Progenitor cell of endocrine pancreas (in vitro differentiated cells): ENCODE data around the gene COL12A1. TPM values are rescaled to one million over a fixed set of nuclear protein-coding genes. Genes with fewer than 3 reads are reported as not detected.
A peak's percentile ranks its signal among the peaks of the same experiment; 100 is the strongest.

Experiments
- DNase-seq: peaks from one replicate; pipeline ENCODE4 v3.0.0; 2021; ENCODE audit warnings: low spot score; ENCODE audit not compliant: unreplicated experiment
- H3K27ac Mint-ChIP-seq: 2 replicates; pipeline ENCODE4 v1.8.0; 2021; ENCODE audit warnings: mild to moderate bottlenecking, moderate library complexity, mixed read lengths
- H3K27me3 Mint-ChIP-seq: 2 replicates; pipeline ENCODE4 v1.8.0; 2021; ENCODE audit warnings: mixed read lengths
- H3K36me3 Mint-ChIP-seq: 2 replicates; pipeline ENCODE4 v1.8.0; 2022; ENCODE audit warnings: mixed read lengths; ENCODE audit not compliant: insufficient read depth
- H3K4me1 Mint-ChIP-seq: 2 replicates; pipeline ENCODE4 v1.8.0; 2021; ENCODE audit warnings: low read depth, mixed read lengths
- H3K4me3 Mint-ChIP-seq: 2 replicates; pipeline ENCODE4 v1.8.0; 2021; ENCODE audit warnings: low read depth, mild to moderate bottlenecking, moderate library complexity, mixed read lengths
- H3K9me3 Mint-ChIP-seq: 2 replicates; pipeline ENCODE4 v1.8.0; 2021; ENCODE audit warnings: low read depth, mixed read lengths
- total RNA-seq: library from RNA; stranded (reverse); gene quantifications from 2 replicates; pipeline ENCODE4 v1.2.1, GENCODE V29; 2021
- TF ChIP-seq, protein P1 (sequence below): fragments of 200-600 bp; sonication (generic); IDR thresholded peaks from one replicate; pipeline ENCODE4 v1.5.0; 2021; ENCODE audit warnings: antibody characterized with exemption, mild to moderate bottlenecking; ENCODE audit not compliant: unreplicated experiment

The COL12A1 gene
- total RNA-seq, 1 donor from 2014 or later = 2.0 TPM

DNA sequence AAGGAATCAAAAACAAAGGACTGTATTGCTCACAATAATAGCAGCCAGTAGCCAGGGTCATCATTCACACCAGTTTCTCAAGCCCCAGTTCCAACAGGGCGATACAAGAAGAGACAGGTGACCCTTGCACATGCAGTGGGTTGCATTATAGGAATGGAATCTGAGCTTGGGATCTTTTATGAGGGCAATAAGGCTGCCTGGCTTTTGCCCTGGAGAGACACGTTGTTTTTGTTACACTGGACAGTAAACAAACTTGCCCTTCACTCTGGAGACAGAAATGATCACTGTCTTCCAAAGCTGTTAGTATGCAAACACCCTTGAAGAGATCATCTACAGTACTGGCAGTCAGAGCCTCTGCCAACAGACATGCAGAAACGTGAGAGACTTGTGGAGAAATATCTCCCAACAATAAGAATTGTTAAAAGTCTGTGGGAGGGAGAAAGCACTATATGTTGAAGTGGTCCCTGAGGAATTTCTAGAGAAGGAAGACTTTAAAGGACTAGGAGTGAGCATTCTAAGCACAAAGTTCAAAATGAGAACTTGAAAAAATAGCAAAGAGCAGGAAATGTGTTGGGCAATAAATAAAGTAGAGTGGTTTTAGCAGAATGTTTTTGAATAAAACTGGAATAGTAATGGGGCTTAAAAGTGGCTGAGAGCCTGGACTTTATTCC, 6.2 kb upstream of the COL12A1 start:
- no peak overlapping the region for H3K27ac Mint-ChIP-seq

DNA sequence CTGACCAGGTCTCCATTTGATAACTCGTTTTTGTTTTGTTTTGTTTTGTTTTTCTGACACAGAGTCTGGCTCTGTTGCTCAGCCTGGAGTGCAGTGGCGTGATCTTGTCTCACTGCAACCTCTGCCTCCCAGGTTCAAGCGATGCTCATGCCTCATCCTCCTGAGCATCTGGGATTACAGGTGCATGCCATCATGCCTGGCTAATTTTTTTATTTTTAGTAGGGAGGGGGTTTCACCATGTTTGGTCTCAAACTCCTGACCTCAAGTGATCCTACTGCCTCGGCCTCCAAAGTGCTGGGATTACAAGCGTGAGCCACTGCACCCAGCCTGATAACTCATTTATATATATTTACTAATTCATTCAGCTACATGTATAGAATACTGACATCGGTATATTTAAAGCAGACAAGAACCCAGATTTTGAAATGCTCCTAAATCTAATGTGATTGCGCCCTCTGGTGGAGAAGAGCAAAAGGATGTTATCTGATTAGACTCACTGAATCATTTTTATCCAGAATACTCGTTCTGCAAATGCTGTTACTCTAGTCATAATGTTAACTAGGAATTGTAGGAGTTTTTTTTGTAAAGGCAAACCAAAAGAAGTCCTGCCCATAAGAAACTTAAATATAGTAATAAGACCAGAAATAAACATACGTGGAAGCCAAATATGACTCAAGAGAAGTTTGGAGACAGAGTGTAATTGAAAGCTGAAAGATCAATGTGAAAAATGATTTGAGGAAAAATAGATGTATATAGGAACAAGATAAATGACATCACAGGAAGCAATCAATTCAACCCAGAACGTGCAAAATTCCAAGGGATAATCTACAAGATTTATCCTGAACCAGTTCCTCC, 5.3 kb upstream of the COL12A1 start:
- H3K27ac Mint-ChIP-seq = peak overlapping the region; percentile 33
- no peak overlapping the region for H3K4me3 Mint-ChIP-seq
- H3K36me3 Mint-ChIP-seq = no peaks in the 10 kb centered on the region
- H3K27me3 Mint-ChIP-seq = peaks cover 31% of the 10 kb centered on the region
- H3K4me1 Mint-ChIP-seq = peaks cover 37% of the 10 kb centered on the region
- no peaks in the 10 kb centered on the region for H3K9me3 Mint-ChIP-seq
- no peak for DNase-seq
- TF ChIP-seq, protein P1, sequence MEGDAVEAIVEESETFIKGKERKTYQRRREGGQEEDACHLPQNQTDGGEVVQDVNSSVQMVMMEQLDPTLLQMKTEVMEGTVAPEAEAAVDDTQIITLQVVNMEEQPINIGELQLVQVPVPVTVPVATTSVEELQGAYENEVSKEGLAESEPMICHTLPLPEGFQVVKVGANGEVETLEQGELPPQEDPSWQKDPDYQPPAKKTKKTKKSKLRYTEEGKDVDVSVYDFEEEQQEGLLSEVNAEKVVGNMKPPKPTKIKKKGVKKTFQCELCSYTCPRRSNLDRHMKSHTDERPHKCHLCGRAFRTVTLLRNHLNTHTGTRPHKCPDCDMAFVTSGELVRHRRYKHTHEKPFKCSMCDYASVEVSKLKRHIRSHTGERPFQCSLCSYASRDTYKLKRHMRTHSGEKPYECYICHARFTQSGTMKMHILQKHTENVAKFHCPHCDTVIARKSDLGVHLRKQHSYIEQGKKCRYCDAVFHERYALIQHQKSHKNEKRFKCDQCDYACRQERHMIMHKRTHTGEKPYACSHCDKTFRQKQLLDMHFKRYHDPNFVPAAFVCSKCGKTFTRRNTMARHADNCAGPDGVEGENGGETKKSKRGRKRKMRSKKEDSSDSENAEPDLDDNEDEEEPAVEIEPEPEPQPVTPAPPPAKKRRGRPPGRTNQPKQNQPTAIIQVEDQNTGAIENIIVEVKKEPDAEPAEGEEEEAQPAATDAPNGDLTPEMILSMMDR = peak; percentile 85

More for the DNA sequence above, 6.2 kb upstream of the COL12A1 start:
- TF ChIP-seq, protein P1 = no peak
- no peaks in the 10 kb centered on the region for H3K36me3 Mint-ChIP-seq
- H3K4me3 Mint-ChIP-seq = no peak overlapping the region
- peaks cover 31% of the 10 kb centered on the region for H3K4me1 Mint-ChIP-seq
- peaks cover 21% of the 10 kb centered on the region for H3K27me3 Mint-ChIP-seq
- H3K9me3 Mint-ChIP-seq = no peaks in the 10 kb centered on the region
- DNase-seq = no peak

DNA sequence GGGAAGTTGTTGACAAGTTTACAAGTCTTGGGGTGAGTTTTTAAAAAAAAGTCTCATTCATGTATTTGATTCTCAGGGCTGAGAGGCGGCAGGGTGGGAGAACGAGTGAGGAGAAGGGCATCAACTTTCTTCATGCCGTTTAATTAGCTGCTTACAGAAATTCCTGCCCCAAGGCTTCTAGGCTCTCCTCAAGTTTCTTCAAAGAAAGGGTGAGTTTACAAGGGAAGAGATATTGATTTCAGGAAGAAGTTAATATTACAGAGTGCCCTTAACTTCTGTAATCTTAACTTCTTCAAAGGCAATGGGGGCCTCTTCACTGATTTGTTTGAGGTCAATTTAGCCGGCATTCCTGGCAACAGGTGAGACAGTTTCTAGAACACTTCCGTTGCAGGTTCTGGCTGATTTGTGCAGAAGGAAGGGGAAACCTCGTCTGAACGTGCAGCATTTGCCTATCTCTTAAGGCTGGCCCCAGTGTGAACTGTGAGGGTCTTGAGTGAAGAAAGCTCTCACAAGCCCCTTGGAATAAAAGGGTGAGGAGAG, 3.4 kb upstream of the COL12A1 start:
- Mint-ChIP-seq H3K27ac (peak overlapping the region; percentile 87), H3K27me3 (peaks cover 49% of the 10 kb centered on the region), H3K36me3 (no peaks in the 10 kb centered on the region)

GRCh38 chr6:75208298-75209183, 2.7 kb upstream of the COL12A1 start:
- Mint-ChIP-seq H3K27me3 (peaks cover 57% of the 10 kb centered on the region), H3K27ac (peak overlapping the region; percentile 87), H3K4me3 (peak overlapping the region; percentile 30), H3K4me1 (peaks cover 44% of the 10 kb centered on the region), H3K36me3 (no peaks in the 10 kb centered on the region), H3K9me3 (no peaks in the 10 kb centered on the region)
- peak; percentile 75 for DNase-seq
- TF ChIP-seq, protein P1 = peak; percentile 94

More for the DNA sequence above, 3.4 kb upstream of the COL12A1 start:
- Mint-ChIP-seq H3K4me1 (peaks cover 47% of the 10 kb centered on the region), H3K9me3 (no peaks in the 10 kb centered on the region), H3K4me3 (peak overlapping the region; percentile 30)
- DNase-seq = no peak
- TF ChIP-seq, protein P1 = no peak
